ENCODE results near the gene CDX2. TPM values are rescaled to one million over a fixed set of nuclear protein-coding genes. Genes with fewer than 3 reads are reported as not detected.

Gene CDX2
- total RNA-seq, 4 donors from 2014 or later, result not detected

DNA sequence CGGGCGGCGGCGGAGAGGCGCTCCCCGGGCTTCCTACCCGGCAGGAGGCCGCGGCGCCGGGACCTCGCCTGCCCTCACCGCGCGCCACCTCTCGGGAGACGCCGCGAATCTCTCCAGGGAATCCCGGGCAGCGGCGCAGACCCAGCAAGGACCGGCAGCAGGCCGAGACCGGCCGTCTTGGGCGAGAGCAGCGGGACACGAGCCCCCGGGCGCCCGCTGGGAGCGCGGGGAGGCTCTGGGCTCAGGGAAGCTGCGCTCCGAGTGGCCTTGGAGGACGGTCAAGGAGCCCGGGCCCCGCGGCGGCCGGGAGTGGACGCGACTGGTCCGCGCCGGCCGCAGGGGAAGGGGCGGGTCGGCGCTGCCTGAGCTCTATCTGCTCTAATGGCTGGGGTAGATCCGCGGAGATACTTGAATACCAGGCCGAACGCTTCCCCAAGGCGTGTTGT is 14.7 kb downstream of the CDX2 start:
- TF ChIP-seq, protein P1, sequence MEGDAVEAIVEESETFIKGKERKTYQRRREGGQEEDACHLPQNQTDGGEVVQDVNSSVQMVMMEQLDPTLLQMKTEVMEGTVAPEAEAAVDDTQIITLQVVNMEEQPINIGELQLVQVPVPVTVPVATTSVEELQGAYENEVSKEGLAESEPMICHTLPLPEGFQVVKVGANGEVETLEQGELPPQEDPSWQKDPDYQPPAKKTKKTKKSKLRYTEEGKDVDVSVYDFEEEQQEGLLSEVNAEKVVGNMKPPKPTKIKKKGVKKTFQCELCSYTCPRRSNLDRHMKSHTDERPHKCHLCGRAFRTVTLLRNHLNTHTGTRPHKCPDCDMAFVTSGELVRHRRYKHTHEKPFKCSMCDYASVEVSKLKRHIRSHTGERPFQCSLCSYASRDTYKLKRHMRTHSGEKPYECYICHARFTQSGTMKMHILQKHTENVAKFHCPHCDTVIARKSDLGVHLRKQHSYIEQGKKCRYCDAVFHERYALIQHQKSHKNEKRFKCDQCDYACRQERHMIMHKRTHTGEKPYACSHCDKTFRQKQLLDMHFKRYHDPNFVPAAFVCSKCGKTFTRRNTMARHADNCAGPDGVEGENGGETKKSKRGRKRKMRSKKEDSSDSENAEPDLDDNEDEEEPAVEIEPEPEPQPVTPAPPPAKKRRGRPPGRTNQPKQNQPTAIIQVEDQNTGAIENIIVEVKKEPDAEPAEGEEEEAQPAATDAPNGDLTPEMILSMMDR (IDR thresholded peaks at IDR 0.05; ENCODE audit: low read depth), result no peak

GRCh38 chr13:27953676-27954405 is 15.3 kb downstream of the CDX2 start:
- TF ChIP-seq, protein P1 (IDR thresholded peaks at IDR 0.05; ENCODE audit: low read depth), result no peak

GRCh38 chr13:27952876-27953675 is 16.0 kb downstream of the CDX2 start:
- TF ChIP-seq, protein P1 (IDR thresholded peaks at IDR 0.05; ENCODE audit: low read depth), result no peak

GRCh38 chr13:27942972-27943371 is 26.1 kb downstream of the CDX2 start:
- TF ChIP-seq, protein P1 (IDR thresholded peaks at IDR 0.05; ENCODE audit: low read depth), result no peak

GRCh38 chr13:27933580-27934328 is 35.4 kb downstream of the CDX2 start:
- TF ChIP-seq, protein P1 (IDR thresholded peaks at IDR 0.05; ENCODE audit: low read depth), result no peak

GRCh38 chr13:27933118-27933517 is 36.0 kb downstream of the CDX2 start:
- TF ChIP-seq, protein P1 (IDR thresholded peaks at IDR 0.05; ENCODE audit: low read depth), result no peak

- TF ChIP-seq, protein P1 (IDR thresholded peaks at IDR 0.05; ENCODE audit: low read depth), result no peak
Observed at GRCh38 chr13:27929868-27930267, 39.2 kb downstream of the CDX2 start.

All from subcutaneous adipose tissue (tissue), 4 donors.